GM06990 (cell line): Measurements from ENCODE around the gene ATP2A1.
A peak's percentile ranks its signal among the peaks of the same experiment; 100 is the strongest.

Experiments
- DNase-seq: peaks from one replicate; pipeline ENCODE4 v3.0.0-alpha.2; 2011; ENCODE audit not compliant: insufficient read length; ENCODE audit errors: extremely low read depth
- H3K27me3 ChIP-seq: replicated peaks from 2 replicates; pipeline ENCODE4 v1.6.0; 2011; ENCODE audit warnings: low read length; ENCODE audit not compliant: control insufficient read depth, insufficient read depth
- H3K36me3 ChIP-seq: 2 replicates; pipeline ENCODE4 v1.5.1; 2011; ENCODE audit warnings: low read length; ENCODE audit not compliant: control insufficient read depth, insufficient read depth
- H3K4me3 ChIP-seq: replicated peaks from 2 replicates; pipeline ENCODE4 v1.5.1; 2011; ENCODE audit warnings: low read depth, mild to moderate bottlenecking, control low read depth, low read length
- CTCF ChIP-seq: IDR thresholded peaks from 2 replicates; pipeline ENCODE4 v1.5.1; 2011; ENCODE audit warnings: low read length, control low read depth, mild to moderate bottlenecking, inconsistent platforms; ENCODE audit not compliant: insufficient read depth, poor library complexity, severe bottlenecking

ATP2A1 gene

GRCh38 chr16:28933171-28933570 lies 54.9 kb downstream of the ATP2A1 start:
- no peak for TF ChIP-seq CTCF
- no peaks in the 10 kb centered on the region for H3K27me3 ChIP-seq
- peaks cover 24% of the 10 kb centered on the region for H3K36me3 ChIP-seq
- DNase-seq = no peak
- H3K4me3 ChIP-seq = peak overlapping the region; percentile 88

- no peak overlapping the region for H3K4me3 ChIP-seq
- no peak for DNase-seq
- peaks cover 34% of the 10 kb centered on the region for H3K36me3 ChIP-seq
- H3K27me3 ChIP-seq = no peaks in the 10 kb centered on the region
- no peak for TF ChIP-seq CTCF
These were observed 57.1 kb downstream of the ATP2A1 start for GRCh38 chr16:28935346-28935745.

- DNase-seq = peak; percentile 84
- H3K4me3 ChIP-seq = no peak overlapping the region
- no peaks in the 10 kb centered on the region for H3K27me3 ChIP-seq
- TF ChIP-seq CTCF = no peak
- peaks cover 34% of the 10 kb centered on the region for H3K36me3 ChIP-seq
These were observed 57.9 kb downstream of the ATP2A1 start for GRCh38 chr16:28935924-28936783.

- TF ChIP-seq CTCF = no peak
- H3K4me3 ChIP-seq = no peak overlapping the region
These were observed 58.5 kb downstream of the ATP2A1 start for GRCh38 chr16:28936784-28937155.

GRCh38 chr16:28937222-28937876 lies 59.1 kb downstream of the ATP2A1 start:
- Histone ChIP-seq H3K27me3 (no peaks in the 10 kb centered on the region), H3K36me3 (peaks cover 34% of the 10 kb centered on the region), H3K4me3 (no peak overlapping the region)
- no peak for DNase-seq
- no peak for TF ChIP-seq CTCF

More at GRCh38 chr16:28936784-28937155, 58.5 kb downstream of the ATP2A1 start:
- no peak for DNase-seq
- no peaks in the 10 kb centered on the region for H3K27me3 ChIP-seq
- H3K36me3 ChIP-seq = peaks cover 34% of the 10 kb centered on the region
